Mucosa of descending colon (tissue), 3 donors: ENCODE results near the gene MLIP. TPM values are rescaled to one million over a fixed set of nuclear protein-coding genes. Genes with fewer than 3 reads are reported as not detected.

ENCODE experiments used
- ATAC-seq: fragments of 200-7000 bp; cut with Tn5 transposase; one replicate; pipeline ENCODE4 v1.9.1; 2020; ENCODE audit warnings: mild to moderate bottlenecking, moderate library complexity
- DNase-seq, 3 donors: peaks; one replicate each; pipeline ENCODE4 v3.0.0-alpha.2; 2020
- H3K36me3 ChIP-seq: fragments of 200-600 bp; one replicate; pipeline ENCODE4 v1.8.0; 2021; ENCODE audit warnings: low read depth, mild to moderate bottlenecking
- H3K4me1 ChIP-seq: fragments of 200-600 bp; one replicate; pipeline ENCODE4 v1.8.0; 2021; ENCODE audit warnings: low read depth, mild to moderate bottlenecking
- H3K4me3 ChIP-seq: fragments of 200-600 bp; one replicate; pipeline ENCODE4 v1.8.0; 2021; ENCODE audit warnings: mild to moderate bottlenecking
- H3K9me3 ChIP-seq: fragments of 200-600 bp; one replicate; pipeline ENCODE4 v1.8.0; 2021; ENCODE audit warnings: mild to moderate bottlenecking
- intact Hi-C, 2 donors: fragments of 100-400 bp; cut with DNase I in 1 of 2; cut with micrococcal nuclease in 1 of 2; formaldehyde crosslinking; loops; one replicate each; pipeline versions ENCODE4 v1.11.0 to v1.11.1; 2022; cut with DNase I, micrococcal nuclease
- total RNA-seq, 3 donors: library from RNA; stranded (reverse); fragmentation: NEBNext Ultra II Directional in 2 of 3; extraction: Animal tissue kit (Norgen Biotek cat#: 25700) in 2 of 3; gene quantifications; one replicate each; pipeline versions ENCODE4 v1.2.1 to v1.2.4, GENCODE V29; 2021 to 2023
- TF ChIP-seq, protein P1 (sequence below): fragments of 200-600 bp; IDR thresholded peaks from one replicate; pipeline ENCODE4 v1.8.0; 2022; ENCODE audit warnings: antibody characterized with exemption, mild to moderate bottlenecking
- donor health status: DM: no; HTN: no; CAD: no; lungs with moderate emphysema.
- donor health status: DM: no; HTN: no; CAD: no.
- donor health status: DM: no; HTN: yes; CAD: no.

MLIP gene
- total RNA-seq, 3 donors from 2014 or later, result 1.9 to 2.5 (median 2.3) TPM

DNA sequence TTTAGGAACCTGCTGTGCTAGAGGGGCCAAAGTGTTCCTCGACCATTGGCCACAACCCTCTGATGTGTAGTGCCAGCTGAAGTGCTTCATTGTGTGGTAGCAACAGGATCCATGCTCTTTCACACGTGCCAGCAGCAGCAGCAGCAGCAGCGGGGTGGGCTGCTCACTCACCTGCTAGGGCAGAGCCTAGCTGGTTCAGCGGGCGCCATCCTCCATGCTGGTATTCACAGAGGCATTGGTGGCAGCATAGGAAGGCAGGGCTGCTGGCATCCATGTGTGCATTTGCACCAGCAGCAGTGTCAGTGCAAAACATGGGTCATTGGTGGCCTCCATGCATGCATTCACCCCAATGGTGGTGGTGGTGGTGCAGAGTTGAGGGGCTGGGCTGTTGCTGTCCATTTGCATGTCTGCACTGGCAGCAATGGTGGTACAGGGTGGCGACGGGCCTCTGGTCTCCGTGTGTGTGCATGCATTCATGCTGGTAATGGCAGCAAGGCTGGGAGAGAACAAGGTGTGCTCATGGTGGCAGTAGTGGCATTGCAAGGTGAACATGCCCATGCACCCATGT, 183.8 kb downstream of the MLIP start:
- DNase-seq, result peak in 1 of 3 donors; percentile 35
- H3K4me3 ChIP-seq, result no peak overlapping the region
- H3K9me3 ChIP-seq, result no peaks in the 10 kb centered on the region
- intact Hi-C loops, result no loop called here
- no peak for ATAC-seq
- H3K4me1 ChIP-seq, result no peaks in the 10 kb centered on the region
- TF ChIP-seq, protein P1, sequence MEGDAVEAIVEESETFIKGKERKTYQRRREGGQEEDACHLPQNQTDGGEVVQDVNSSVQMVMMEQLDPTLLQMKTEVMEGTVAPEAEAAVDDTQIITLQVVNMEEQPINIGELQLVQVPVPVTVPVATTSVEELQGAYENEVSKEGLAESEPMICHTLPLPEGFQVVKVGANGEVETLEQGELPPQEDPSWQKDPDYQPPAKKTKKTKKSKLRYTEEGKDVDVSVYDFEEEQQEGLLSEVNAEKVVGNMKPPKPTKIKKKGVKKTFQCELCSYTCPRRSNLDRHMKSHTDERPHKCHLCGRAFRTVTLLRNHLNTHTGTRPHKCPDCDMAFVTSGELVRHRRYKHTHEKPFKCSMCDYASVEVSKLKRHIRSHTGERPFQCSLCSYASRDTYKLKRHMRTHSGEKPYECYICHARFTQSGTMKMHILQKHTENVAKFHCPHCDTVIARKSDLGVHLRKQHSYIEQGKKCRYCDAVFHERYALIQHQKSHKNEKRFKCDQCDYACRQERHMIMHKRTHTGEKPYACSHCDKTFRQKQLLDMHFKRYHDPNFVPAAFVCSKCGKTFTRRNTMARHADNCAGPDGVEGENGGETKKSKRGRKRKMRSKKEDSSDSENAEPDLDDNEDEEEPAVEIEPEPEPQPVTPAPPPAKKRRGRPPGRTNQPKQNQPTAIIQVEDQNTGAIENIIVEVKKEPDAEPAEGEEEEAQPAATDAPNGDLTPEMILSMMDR, result no peak
- no peaks in the 10 kb centered on the region for H3K36me3 ChIP-seq

DNA sequence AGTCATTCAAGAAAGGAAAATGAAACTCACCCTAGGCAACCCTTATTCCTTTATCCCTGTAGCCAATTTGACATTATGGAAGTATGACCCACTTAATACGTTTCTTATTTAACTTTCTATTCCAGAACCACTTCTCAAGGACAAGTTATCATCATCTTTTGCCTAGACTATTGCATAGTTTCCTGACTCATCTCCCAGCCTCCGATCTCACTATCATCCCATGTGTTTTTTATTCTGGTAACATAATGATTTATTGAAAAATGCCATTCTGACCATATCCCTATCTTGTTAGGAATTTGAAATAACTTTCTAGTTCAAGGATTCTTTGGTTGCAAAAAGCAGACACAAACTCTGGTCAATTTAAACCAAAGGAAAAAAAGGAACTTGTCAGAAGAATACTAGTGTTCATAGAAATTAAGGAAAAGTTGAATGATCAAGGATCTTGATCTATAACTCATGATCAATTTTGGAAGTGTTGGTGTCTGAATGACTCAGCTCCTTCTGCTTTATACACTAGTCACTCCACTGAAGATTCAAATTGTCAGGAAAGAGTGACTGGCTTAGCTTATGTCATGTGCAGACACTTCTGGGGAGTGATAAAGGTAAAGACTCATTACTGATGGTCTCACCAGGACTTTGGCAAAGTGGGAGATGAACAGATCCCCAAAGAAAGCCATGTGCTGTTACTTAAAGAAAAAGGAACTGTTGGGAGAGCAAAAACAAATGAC, 188.5 kb downstream of the MLIP start:
- intact Hi-C loops, result no loop called here
- TF ChIP-seq, protein P1, result no peak
- Histone ChIP-seq H3K4me1 (no peaks in the 10 kb centered on the region), H3K36me3 (no peaks in the 10 kb centered on the region), H3K4me3 (no peak overlapping the region), H3K9me3 (no peaks in the 10 kb centered on the region)
- DNase-seq (no peak), ATAC-seq (no peak)

DNA sequence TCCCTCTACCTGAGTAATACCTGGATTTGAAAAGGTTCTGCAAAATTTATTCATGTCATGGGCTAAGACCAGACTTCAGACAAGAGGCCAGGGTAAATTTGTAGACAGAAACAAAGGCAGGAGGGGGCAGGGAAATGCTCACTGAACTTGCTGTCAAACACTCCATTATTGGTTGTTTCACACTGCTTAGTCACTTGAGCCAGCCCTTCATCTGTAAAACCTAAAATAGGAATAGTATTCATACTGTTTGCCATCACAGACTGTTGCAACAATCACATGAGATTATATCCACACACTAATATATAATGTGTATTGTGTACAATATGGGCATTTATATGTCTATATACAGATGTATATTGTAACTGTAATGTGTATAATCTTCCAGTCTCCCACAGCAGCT, 190.5 kb downstream of the MLIP start:
- no peaks in the 10 kb centered on the region for H3K4me1 ChIP-seq
- no peak overlapping the region for H3K4me3 ChIP-seq
- no peak for ATAC-seq
- no peak for DNase-seq
- intact Hi-C loops, result no loop called here
- no peaks in the 10 kb centered on the region for H3K9me3 ChIP-seq
- H3K36me3 ChIP-seq, result no peaks in the 10 kb centered on the region
- TF ChIP-seq, protein P1, result no peak

DNA sequence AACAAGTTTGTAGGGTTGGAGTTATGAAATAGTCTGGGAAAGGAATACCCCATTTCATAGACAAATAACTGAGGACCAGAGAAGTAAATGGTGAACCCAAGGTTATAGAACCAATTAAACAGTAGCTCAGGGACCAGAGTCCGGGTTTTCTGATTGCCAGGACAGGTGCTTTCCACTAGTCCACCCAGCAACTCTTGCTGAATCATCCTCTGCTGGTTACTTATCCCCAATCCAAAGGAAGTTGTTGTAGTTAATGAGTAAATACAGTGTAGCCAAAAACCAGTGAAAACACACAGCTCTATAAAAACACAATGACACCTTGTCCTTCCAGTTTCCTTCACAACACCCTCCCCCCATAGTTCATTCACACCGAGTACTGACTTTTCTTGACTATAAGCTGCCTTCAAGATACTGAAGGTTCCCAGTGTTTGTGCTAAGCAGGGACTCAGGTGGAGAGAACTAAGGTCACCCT, 196.2 kb downstream of the MLIP start:
- TF ChIP-seq, protein P1, result no peak
- no peaks in the 10 kb centered on the region for H3K36me3 ChIP-seq
- ATAC-seq (peak; percentile 95), DNase-seq (peak in 2 of 3 donors; percentile 36 to 75)
- peaks cover 4% of the 10 kb centered on the region for H3K4me1 ChIP-seq
- intact Hi-C loops, result no loop called here
- no peaks in the 10 kb centered on the region for H3K9me3 ChIP-seq
- no peak overlapping the region for H3K4me3 ChIP-seq

DNA sequence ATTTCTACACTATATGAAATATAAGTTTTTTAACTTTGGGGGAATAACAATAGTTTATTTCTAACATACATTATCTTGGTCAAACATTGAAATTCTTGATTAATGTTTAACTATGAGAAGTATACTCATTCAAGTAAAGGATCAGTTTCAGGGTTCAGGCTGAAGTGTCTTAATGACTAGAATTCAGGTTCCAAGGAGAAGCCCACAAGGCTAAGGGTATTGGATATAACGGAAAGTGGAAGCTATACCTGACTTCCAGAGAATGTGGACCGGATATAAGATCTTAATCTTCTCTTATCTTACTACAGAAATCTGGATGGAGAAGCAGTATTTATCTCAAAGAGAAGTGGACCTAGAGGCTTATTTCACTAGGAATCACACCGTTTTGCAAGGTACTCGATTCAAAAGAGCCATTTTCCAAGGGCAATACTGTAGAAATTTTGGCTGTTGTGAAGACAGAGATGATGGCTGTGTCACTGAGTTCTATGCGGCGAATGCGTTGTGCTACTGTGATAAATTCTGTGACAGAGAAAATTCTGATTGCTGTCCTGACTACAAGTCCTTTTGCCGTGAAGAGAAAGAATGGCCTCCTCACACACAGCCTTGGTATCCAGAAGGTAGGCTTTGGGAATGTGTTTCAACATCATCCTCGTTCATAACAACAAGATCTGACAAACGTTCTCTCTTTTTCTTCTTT, 197.2 kb downstream of the MLIP start, which contains the start of gene TINAG:
Gene TINAG (plus strand): TSS at position 153 of the 697 bp plus-strand sequence. CDS start 110 bp downstream, at position 263.
- DNase-seq, result peak in 1 of 3 donors; percentile 7
- H3K9me3 ChIP-seq, result no peaks in the 10 kb centered on the region
- H3K4me3 ChIP-seq, result peak within 1 kb of the TSS; percentile 4
- intact Hi-C loops, result no loop called here
- peaks cover 4% of the 10 kb centered on the region for H3K4me1 ChIP-seq
- no peaks in the 10 kb centered on the region for H3K36me3 ChIP-seq
- ATAC-seq, result peak; percentile 21
- TF ChIP-seq, protein P1, result no peak
